GM12801 (cell line): ENCODE data around the gene PDPR.
"Not testable (repeated sequence)": the region's sequence is repeated elsewhere in the genome, so short reads cannot be mapped to it uniquely, and the experiment has no call there.

ENCODE experiments used
- TF ChIP-seq, protein P1 (sequence below): IDR thresholded peaks from one replicate; pipeline ENCODE4 v1.5.1; 2011; ENCODE audit warnings: control low read depth; ENCODE audit not compliant: insufficient read length; ENCODE audit errors: extremely low read depth

Gene PDPR

GRCh38 chr16:70113982-70114826 is at the start of gene PDPR:
Gene PDPR, plus strand, starts transcription at chr16:70114332. Its CDS starts 6,161 bp downstream, at chr16:70120493.
- TF ChIP-seq, protein P1, sequence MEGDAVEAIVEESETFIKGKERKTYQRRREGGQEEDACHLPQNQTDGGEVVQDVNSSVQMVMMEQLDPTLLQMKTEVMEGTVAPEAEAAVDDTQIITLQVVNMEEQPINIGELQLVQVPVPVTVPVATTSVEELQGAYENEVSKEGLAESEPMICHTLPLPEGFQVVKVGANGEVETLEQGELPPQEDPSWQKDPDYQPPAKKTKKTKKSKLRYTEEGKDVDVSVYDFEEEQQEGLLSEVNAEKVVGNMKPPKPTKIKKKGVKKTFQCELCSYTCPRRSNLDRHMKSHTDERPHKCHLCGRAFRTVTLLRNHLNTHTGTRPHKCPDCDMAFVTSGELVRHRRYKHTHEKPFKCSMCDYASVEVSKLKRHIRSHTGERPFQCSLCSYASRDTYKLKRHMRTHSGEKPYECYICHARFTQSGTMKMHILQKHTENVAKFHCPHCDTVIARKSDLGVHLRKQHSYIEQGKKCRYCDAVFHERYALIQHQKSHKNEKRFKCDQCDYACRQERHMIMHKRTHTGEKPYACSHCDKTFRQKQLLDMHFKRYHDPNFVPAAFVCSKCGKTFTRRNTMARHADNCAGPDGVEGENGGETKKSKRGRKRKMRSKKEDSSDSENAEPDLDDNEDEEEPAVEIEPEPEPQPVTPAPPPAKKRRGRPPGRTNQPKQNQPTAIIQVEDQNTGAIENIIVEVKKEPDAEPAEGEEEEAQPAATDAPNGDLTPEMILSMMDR: not testable (repeated sequence)

- TF ChIP-seq, protein P1: no peak
Observed at GRCh38 chr16:70151391-70151790, 37.3 kb downstream of the PDPR start.

DNA sequence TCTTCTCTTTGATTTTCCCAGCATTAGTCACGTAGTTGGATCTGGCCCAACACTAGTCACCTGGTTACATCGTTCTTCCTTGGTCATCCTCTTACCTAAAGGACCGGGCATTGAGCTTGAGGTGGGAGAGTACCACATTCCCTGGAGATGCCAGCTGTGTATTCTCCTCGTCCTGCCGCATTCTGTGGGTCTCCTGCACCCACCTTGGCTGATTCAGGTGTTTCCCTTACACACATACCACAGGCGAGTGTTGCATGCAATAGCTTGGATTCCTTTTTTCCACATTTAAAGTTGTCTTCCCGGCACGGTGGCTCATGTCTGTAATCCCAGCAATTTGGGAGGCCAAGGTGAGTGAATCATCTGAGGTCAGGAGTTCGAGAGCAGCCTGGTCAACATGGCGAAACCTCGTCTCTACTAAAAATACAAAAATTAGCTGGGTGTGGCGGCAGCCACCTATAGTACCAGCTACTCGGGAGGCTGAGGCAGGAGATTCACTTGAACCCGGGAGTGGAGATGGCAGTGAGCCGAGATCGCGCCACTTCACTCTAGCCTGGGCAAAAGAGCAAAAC is 37.9 kb downstream of the PDPR start:
- TF ChIP-seq, protein P1: no peak

- TF ChIP-seq, protein P1: no peak
Observed at GRCh38 chr16:70152578-70153302, 38.6 kb downstream of the PDPR start.

GRCh38 chr16:70156207-70156978 is 42.3 kb downstream of the PDPR start:
- TF ChIP-seq, protein P1: no peak

DNA sequence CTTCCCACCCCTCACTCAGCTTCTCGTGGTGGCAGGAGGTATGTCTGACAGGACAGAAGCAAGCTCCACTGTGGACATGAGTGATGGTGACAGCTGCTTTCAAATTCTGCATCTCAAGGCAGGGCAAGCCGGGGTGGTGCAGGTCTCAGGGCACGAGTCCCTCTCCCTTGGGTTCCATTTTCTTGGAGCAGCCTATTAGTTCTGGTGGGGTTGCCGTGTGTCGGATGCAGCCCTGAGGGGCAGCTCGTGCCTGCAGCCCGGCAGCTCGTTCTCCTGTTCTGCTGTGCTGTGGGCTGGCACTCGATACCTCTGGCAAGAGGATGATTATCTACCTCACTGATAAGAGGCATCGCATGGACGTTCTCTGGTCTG is 43.0 kb downstream of the PDPR start:
- TF ChIP-seq, protein P1: no peak
